HepG2 (cell line): ENCODE data around the gene PRKAR2B. TPM values are rescaled to one million over a fixed set of nuclear protein-coding genes. Genes with fewer than 3 reads are reported as not detected.
A peak's percentile ranks its signal among the peaks of the same experiment; 100 is the strongest.

Experiments
- ATAC-seq: fragments of 200-7000 bp; cut with Tn5 transposase; 3 replicates; pipeline ENCODE4 v1.9.1; 2020; ENCODE audit warnings: mild to moderate bottlenecking, moderate library complexity
- BruUV-seq: library from RNA; stranded (reverse); fragments of 400-500 nt; replicated peaks from 2 replicates; lab custom pipeline; 2021; lab: Mats Ljungman, UMichigan
- CTCF ChIA-PET: fragments of 300-600 bp; formaldehyde crosslinking; extraction: SDS; loops from one replicate; lab custom pipeline; 2021; ENCODE audit warnings: low total read pairs, inconsistent platforms, low intra/inter-chr PET ratio; lab: Yijun Ruan, JAX
- POLR2A ChIA-PET: fragments of 350-600 bp; sonication (Branson Sonifier 250); formaldehyde crosslinking; loops from one replicate; lab custom pipeline; 2020; ENCODE audit warnings: antibody characterized with exemption, inconsistent platforms; lab: Yijun Ruan, JAX
- DNase-seq: peaks from one replicate; pipeline ENCODE4 v3.0.0-alpha.2; 2015; ENCODE audit warnings: low spot score
- FAIRE-seq: peaks from 3 replicates; lab custom pipeline; 2011; peaks lifted over from hg19 to GRCh38; lab: Jason Lieb, UNC
- H2AFZ ChIP-seq: one replicate; pipeline ENCODE4 v1.6.1; 2011; ENCODE audit warnings: low read length, inconsistent platforms
- H3K27ac ChIP-seq: fragments of 300-600 bp; 3 replicates; pipeline ENCODE4 v1.8.0; 2011; ENCODE audit warnings: mixed run types, mild to moderate bottlenecking, mixed read lengths, low read length, inconsistent platforms; ENCODE audit not compliant: insufficient read depth; ENCODE audit errors: extremely low read length
- H3K27me3 ChIP-seq, 2 experiments: fragments of 200-600 bp in 1 of 2; 2 replicates in 1 of 2; 3 replicates in 1 of 2; pipeline versions ENCODE4 v1.6.0 to v1.8.0; 2011; ENCODE audit warnings: low read length in 2 of 2, mild to moderate bottlenecking in 2 of 2, moderate library complexity in 2 of 2, inconsistent platforms in 1 of 2; ENCODE audit not compliant: insufficient read depth in 2 of 2, control insufficient read depth in 1 of 2
- H3K36me3 ChIP-seq, 2 experiments: fragments of 200-600 bp in 1 of 2; replicated peaks in 1 of 2; 2 replicates in 1 of 2; 3 replicates in 1 of 2; pipeline versions ENCODE4 v1.5.1 to v1.8.0; 2011; ENCODE audit warnings: low read length in 2 of 2, inconsistent platforms in 1 of 2; ENCODE audit not compliant: insufficient read depth in 2 of 2, control insufficient read depth in 1 of 2
- H3K4me1 ChIP-seq: 2 replicates; pipeline ENCODE4 v1.5.1; 2012; ENCODE audit warnings: low read length, inconsistent platforms; ENCODE audit not compliant: insufficient read depth
- H3K4me2 ChIP-seq: 2 replicates; pipeline ENCODE4 v1.6.0; 2011; ENCODE audit warnings: low read depth, low read length, inconsistent platforms
- H3K4me3 ChIP-seq, 3 experiments: fragments of 200-600 bp in 1 of 3; sonication (generic), shearing (Covaris generic) in 1 of 3; replicated peaks in 1 of 3; 2 replicates each; pipeline ENCODE4 v1.5.1; 2011 to 2016; ENCODE audit warnings: low read length in 3 of 3, inconsistent platforms in 2 of 3, low read depth in 2 of 3, mild to moderate bottlenecking in 2 of 3, control low read depth in 1 of 3, mixed read lengths in 1 of 3; ENCODE audit not compliant: insufficient read depth in 1 of 3
- H3K79me2 ChIP-seq: one replicate; pipeline ENCODE4 v1.6.1; 2011; ENCODE audit warnings: low read length, inconsistent platforms; ENCODE audit not compliant: insufficient read depth
- H3K9ac ChIP-seq: 2 replicates; pipeline ENCODE4 v1.6.0; 2011; ENCODE audit warnings: mild to moderate bottlenecking, low read depth, low read length, inconsistent platforms; ENCODE audit not compliant: insufficient read depth
- H3K9me3 ChIP-seq: 2 replicates; pipeline ENCODE4 v1.5.1; 2012; ENCODE audit warnings: mild to moderate bottlenecking, low read length
- H4K20me1 ChIP-seq: 2 replicates; pipeline ENCODE4 v1.6.0; 2011; ENCODE audit warnings: inconsistent platforms, mild to moderate bottlenecking, low read length, moderate library complexity; ENCODE audit not compliant: insufficient read depth
- ATF6 ChIP-seq: sonication (generic); formaldehyde crosslinking; conservative IDR thresholded peaks from 2 replicates; pipeline ENCODE4 v1.4.0; 2020; ENCODE audit warnings: missing genetic modification reagents
- CREM ChIP-seq, 2 experiments: sonication (generic) in 1 of 2; formaldehyde crosslinking in 1 of 2; IDR thresholded peaks; 2 replicates each; pipeline versions ENCODE4 v1.4.0 to v1.6.1; 2016 to 2020; ENCODE audit warnings: antibody characterized with exemption in 1 of 2, mild to moderate bottlenecking in 1 of 2, missing genetic modification reagents in 1 of 2
- HMG20A ChIP-seq: IDR thresholded peaks from 2 replicates; pipeline ENCODE4 v1.6.1; 2016; ENCODE audit warnings: borderline replicate concordance
- MAFF ChIP-seq: IDR thresholded peaks from 2 replicates; pipeline ENCODE4 v1.6.1; 2011; ENCODE audit warnings: low read depth, low read length, improper control_type of control experiment
- MAFK ChIP-seq, 2 experiments: IDR thresholded peaks in 1 of 2; conservative IDR thresholded peaks in 1 of 2; 2 replicates each; pipeline ENCODE4 v1.6.1; 2011; ENCODE audit warnings: improper control_type of control experiment in 2 of 2, low read length in 2 of 2
- MBNL3 ChIP-seq: fragments of 250-450 bp; sonication (Bioruptor Pico); conservative IDR thresholded peaks from 2 replicates; pipeline ENCODE4 v1.8.0; 2022; ENCODE audit warnings: mild to moderate bottlenecking, inconsistent platforms
- MEIS2 ChIP-seq: sonication (generic); formaldehyde crosslinking; IDR thresholded peaks from 2 replicates; pipeline ENCODE4 v1.9.0; 2021; ENCODE audit warnings: mild to moderate bottlenecking, missing genetic modification reagents
- PRMT3 ChIP-seq: sonication (generic); formaldehyde crosslinking; IDR thresholded peaks from 2 replicates; pipeline ENCODE4 v1.8.1; 2022; ENCODE audit warnings: low read depth, mild to moderate bottlenecking, moderate library complexity, missing genetic modification reagents, borderline replicate concordance
- ZNF761 ChIP-seq: sonication (generic); formaldehyde crosslinking; conservative IDR thresholded peaks from 2 replicates; pipeline ENCODE4 v1.4.0; 2020; ENCODE audit warnings: mild to moderate bottlenecking, missing genetic modification reagents
- WGBS: methylation state at CpG from one replicate; pipeline ENCODE4 v1.1.6; 2017; ENCODE audit warnings: low lambda C conversion rate; 5-methylcytosine and 5-hydroxymethylcytosine counted together
- in situ Hi-C: cut with HindIII; loops from 2 replicates; pipeline ENCODE4 v1.10.0; 2017; ENCODE audit warnings: low pct_unique_long_range_greater_than_20kb; ENCODE audit not compliant: extremely low pct_ligation_motif_present
- intact Hi-C: fragments of 100-400 bp; cut with micrococcal nuclease; formaldehyde crosslinking; loops from one replicate; pipeline ENCODE4 v1.10.0; 2022; ENCODE audit not compliant: unreplicated experiment
- polyA plus RNA-seq, 8 experiments: library from polyadenylated mRNA; depleted of rRNA in 3 of 8; stranded (reverse) in 7 of 8; unstranded in 1 of 8; fragments of >200 nt; fragmentation: Illumina TruSeq in 4 of 8; extraction: Trizol in 4 of 8; gene quantifications; 2 replicates each; pipeline versions ENCODE4 v1.2.1 to v1.2.3, GENCODE V29; 2011 to 2016; ENCODE audit warnings: low read depth in 4 of 8, missing spikeins in 1 of 8, mixed read lengths in 1 of 8; ENCODE audit not compliant: insufficient read depth in 1 of 8
- total RNA-seq, 5 experiments: library from RNA; depleted of rRNA; stranded (reverse); fragments of >200 nt; fragmentation: Illumina TruSeq; extraction: Trizol; gene quantifications; 2 replicates each; pipeline ENCODE4 v1.2.3, GENCODE V29; 2016; ENCODE audit warnings: low read depth in 1 of 5

PRKAR2B gene
- total and polyA plus RNA-seq, 2 of the 13 experiments (the other 11 are each of a cell fraction or from before 2014, with no cell fraction given) = not detected

- TF ChIP-seq ATF6 (CRISPR knock-in tag) = no peak
Measured at GRCh38 chr7:107187774-107188173, 143.3 kb downstream of the PRKAR2B start (continued).

- H3K9ac ChIP-seq = no peak overlapping the region
- TF ChIP-seq MAFK (conservative IDR thresholded peaks at IDR 0.05 in 1 of 2, IDR thresholded peaks at IDR 0.05 in 1 of 2; ENCODE audit: low read length in 2 of 2) (peak; percentile 79 to 87), HMG20A (CRISPR knock-in tag) (no peak), MEIS2 (no peak), CREM (IDR thresholded peaks at IDR 0.05) (no peak), CREM (CRISPR knock-in tag; IDR thresholded peaks at IDR 0.05) (no peak), MAFF (peak; percentile 85), MBNL3 (CRISPR knock-in tag) (no peak), PRMT3 (CRISPR knock-in tag) (no peak), ZNF761 (CRISPR knock-in tag) (no peak)
- TF ChIP-seq, all 625 proteins: peak for 2
- no peak for FAIRE-seq
- no peaks in the 10 kb centered on the region; the same call in none of the 2 replicates for H4K20me1 ChIP-seq
- ATAC-seq = no peak
- H3K36me3 ChIP-seq = peaks cover 12 to 70% of the 10 kb centered on the region in 2 experiments
- ChIA-PET CTCF (no interaction called here), POLR2A (interaction anchor here (1.4 kb wide), 1 partner anchor 21 kb away, joined by 5 read pairs; the partner anchor contains the start of gene HBP1)
- no peaks in the 10 kb centered on the region for H3K79me2 ChIP-seq
- no peaks in the 10 kb centered on the region for H3K4me1 ChIP-seq
- no peak overlapping the region for H3K4me2 ChIP-seq
- no TSS peak for BruUV-seq
- intact Hi-C loops = no loop called here
- H3K27me3 ChIP-seq = no peaks in the 10 kb centered on the region
- DNase-seq = no peak
- no peak overlapping the region for H3K27ac ChIP-seq
- in situ Hi-C loops = no loop called here
- WGBS = 99% methylated on average over 2 of the region's 2 CpGs
- no peak overlapping the region for H3K4me3 ChIP-seq
- H3K9me3 ChIP-seq = no peaks in the 10 kb centered on the region
- no peak overlapping the region for H2AFZ ChIP-seq
Measured at GRCh38 chr7:107190090-107190489, 145.6 kb downstream of the PRKAR2B start.
